GM12878 (cell line): ENCODE measurements around the gene KRT75. TPM values are rescaled to one million over a fixed set of nuclear protein-coding genes. Genes with fewer than 3 reads are reported as not detected.

Experiments used
- ATAC-seq: fragments of 200-7000 bp; cut with Tn5 transposase; 3 replicates; pipeline ENCODE4 v1.9.1; 2020; ENCODE audit warnings: mild to moderate bottlenecking, moderate library complexity
- BruUV-seq: library from RNA; stranded (reverse); fragments of 400-500 nt; replicated peaks from 2 replicates; lab custom pipeline; 2021; lab: Mats Ljungman, UMichigan
- CTCF ChIA-PET: fragments of 300-600 bp; sonication (Branson Sonifier 250); formaldehyde crosslinking; extraction: SDS; loops from one replicate; lab custom pipeline; 2021; ENCODE audit warnings: inconsistent platforms; lab: Yijun Ruan, JAX
- POLR2A ChIA-PET: fragments of 350-600 bp; formaldehyde crosslinking; extraction: SDS; loops from one replicate; lab custom pipeline; 2021; ENCODE audit warnings: inconsistent platforms; lab: Charles Lee
- RAD21 ChIA-PET: fragments of 300-600 bp; sonication (Branson Sonifier 250); formaldehyde crosslinking; loops from one replicate; lab custom pipeline; 2023; ENCODE audit warnings: antibody characterized with exemption; ENCODE audit not compliant: unreplicated experiment; lab: Charles Lee
- SMC1A ChIA-PET: fragments of 300-600 bp; sonication (Branson Sonifier 250); formaldehyde crosslinking; loops from one replicate; lab custom pipeline; 2023; ENCODE audit not compliant: unreplicated experiment, uncharacterized antibody; lab: Charles Lee
- DNase-seq: peaks from one replicate; pipeline ENCODE4 v3.0.0-alpha.2; 2011; ENCODE audit warnings: low read depth, low spot score
- FAIRE-seq: peaks from 3 replicates; lab custom pipeline; 2011; peaks lifted over from hg19 to GRCh38; lab: Jason Lieb, UNC
- H2AFZ ChIP-seq: 2 replicates; pipeline ENCODE4 v1.6.0; 2011; ENCODE audit warnings: low read depth, low read length, control low read depth; ENCODE audit not compliant: control insufficient read depth
- H3K27ac ChIP-seq: 2 replicates; pipeline ENCODE4 v1.5.1; 2011; ENCODE audit warnings: control low read depth; ENCODE audit not compliant: control insufficient read depth, insufficient read depth
- H3K27me3 ChIP-seq, 2 experiments: replicated peaks in 1 of 2; 2 replicates each; pipeline versions ENCODE4 v1.6.0 to v1.6.1; 2011; ENCODE audit warnings: low read length in 1 of 2; ENCODE audit not compliant: control insufficient read depth in 2 of 2, insufficient read depth in 2 of 2
- H3K36me3 ChIP-seq, 2 experiments: 2 replicates each; pipeline ENCODE4 v1.5.1; 2011; ENCODE audit warnings: low read length in 1 of 2; ENCODE audit not compliant: control insufficient read depth in 2 of 2, insufficient read depth in 2 of 2
- H3K4me1 ChIP-seq: 2 replicates; pipeline ENCODE4 v1.6.1; 2011; ENCODE audit warnings: mild to moderate bottlenecking, low read length, moderate library complexity, mixed read lengths; ENCODE audit not compliant: control insufficient read depth, insufficient read depth
- H3K4me2 ChIP-seq: 2 replicates; pipeline ENCODE4 v1.6.0; 2011; ENCODE audit warnings: control low read depth; ENCODE audit not compliant: control insufficient read depth, insufficient read depth
- H3K4me3 ChIP-seq: fragments of 200-600 bp; sonication (generic); 2 replicates; pipeline ENCODE4 v1.5.1; 2016
- H3K79me2 ChIP-seq: 2 replicates; pipeline ENCODE4 v1.6.0; 2011; ENCODE audit warnings: low read length; ENCODE audit not compliant: control insufficient read depth, insufficient read depth
- H3K9ac ChIP-seq: 2 replicates; pipeline ENCODE4 v1.8.0; 2011; ENCODE audit warnings: low read length, control low read depth, mixed read lengths; ENCODE audit not compliant: control insufficient read depth, insufficient read depth
- H3K9me3 ChIP-seq: replicated peaks from 3 replicates; pipeline ENCODE4 v1.5.1; 2011; ENCODE audit warnings: mild to moderate bottlenecking, low read length; ENCODE audit not compliant: control insufficient read depth, insufficient read depth
- H4K20me1 ChIP-seq: 2 replicates; pipeline ENCODE4 v1.6.0; 2011; ENCODE audit not compliant: control insufficient read depth, insufficient read depth
- ATF2 ChIP-seq: IDR thresholded peaks from 2 replicates; pipeline ENCODE4 v1.6.1; 2012; ENCODE audit warnings: low read length, inconsistent platforms
- ATF7 ChIP-seq: fragments of 450-650 bp; IDR thresholded peaks from 2 replicates; pipeline ENCODE4 v1.6.1; 2016; ENCODE audit warnings: low read depth, mild to moderate bottlenecking
- BHLHE40 ChIP-seq, 2 experiments: fragments of 450-650 bp in 1 of 2; IDR thresholded peaks; 2 replicates each; pipeline ENCODE4 v1.6.1; 2011 to 2017; ENCODE audit warnings: low read depth in 2 of 2, borderline replicate concordance in 1 of 2, improper control_type of control experiment in 1 of 2, low read length in 1 of 2, mild to moderate bottlenecking in 1 of 2
- KLF5 ChIP-seq: fragments of 450-650 bp; IDR thresholded peaks from 2 replicates; pipeline ENCODE4 v1.6.1; 2014; ENCODE audit warnings: mild to moderate bottlenecking; ENCODE audit not compliant: partially characterized antibody
- MTA2 ChIP-seq: fragments of 450-650 bp; IDR thresholded peaks from 2 replicates; pipeline ENCODE4 v1.6.1; 2016; ENCODE audit warnings: low read depth, mild to moderate bottlenecking, moderate library complexity
- PAX8 ChIP-seq: fragments of 450-650 bp; IDR thresholded peaks from 2 replicates; pipeline ENCODE4 v1.6.1; 2017; ENCODE audit warnings: mild to moderate bottlenecking, moderate library complexity
- POLR2A ChIP-seq: IDR thresholded peaks from 2 replicates; pipeline ENCODE4 v1.6.1; 2011; ENCODE audit warnings: low read depth, mild to moderate bottlenecking, low read length
- SRF ChIP-seq, 2 experiments: IDR thresholded peaks; 2 replicates each; pipeline ENCODE4 v1.6.1; 2011; ENCODE audit warnings: low read depth in 2 of 2, low read length in 2 of 2, mild to moderate bottlenecking in 1 of 2, moderate library complexity in 1 of 2
- TARDBP ChIP-seq: IDR thresholded peaks from 2 replicates; pipeline ENCODE4 v1.6.1; 2016; ENCODE audit warnings: borderline replicate concordance
- ZNF217 ChIP-seq: fragments of 450-650 bp; IDR thresholded peaks from 2 replicates; pipeline ENCODE4 v1.6.1; 2017; ENCODE audit warnings: antibody characterized with exemption, mild to moderate bottlenecking
- whole genome bisulfite sequencing: methylation state at CpG from one replicate; pipeline ENCODE4 v1.1.6; 2016; ENCODE audit warnings: low lambda C conversion rate; ENCODE audit not compliant: insufficient replicate concordance, insufficient coverage; ENCODE audit errors: missing lambda C conversion rate; 5-methylcytosine and 5-hydroxymethylcytosine counted together
- in situ Hi-C: fragments of 300-500 bp; cut with MboI; formaldehyde crosslinking; loops from 9 replicates; pipeline ENCODE4 v1.14.3; 2018; ENCODE audit warnings: mixed read lengths
- intact Hi-C: fragments of 100-400 bp; cut with micrococcal nuclease; formaldehyde crosslinking; loops from one replicate; pipeline ENCODE4 v1.14.2; 2022; ENCODE audit not compliant: unreplicated experiment
- polyA plus RNA-seq, 11 experiments: library from polyadenylated mRNA; depleted of rRNA in 4 of 11; unstranded in 6 of 11; stranded (reverse) in 5 of 11; fragments of >200 nt; fragmentation: Nextera tagmentation in 4 of 11; fragmentation: Illumina TruSeq in 1 of 11; extraction: Ambion mirVana in 4 of 11; extraction: Trizol in 1 of 11; gene quantifications; 1 replicate in 1 of 11; 2 replicates in 10 of 11; pipeline versions ENCODE4 v1.2.1 to v1.2.3, GENCODE V29; 2011 to 2016; ENCODE audit warnings: inconsistent platforms in 2 of 11, missing spikeins in 2 of 11, low read depth in 1 of 11
- total RNA-seq, 4 experiments: library from RNA; depleted of rRNA in 3 of 4; stranded (reverse); fragments of >200 nt in 3 of 4; fragmentation: Illumina TruSeq in 1 of 4; extraction: Trizol in 1 of 4; gene quantifications; 2 replicates each; pipeline versions ENCODE4 v1.2.1 to v1.2.3, GENCODE V29; 2013 to 2021
- TF ChIP-seq, protein P1 (sequence below): fragments of 450-650 bp; IDR thresholded peaks from 2 replicates; pipeline ENCODE4 v1.6.1; 2016; ENCODE audit warnings: mild to moderate bottlenecking
- TF ChIP-seq, protein P2 (sequence below): fragments of 450-650 bp; IDR thresholded peaks from 2 replicates; pipeline ENCODE4 v1.6.1; 2016; ENCODE audit warnings: mild to moderate bottlenecking, moderate library complexity, borderline replicate concordance
- TF ChIP-seq, protein P3 (sequence below): fragments of 450-650 bp; formaldehyde crosslinking; IDR thresholded peaks from 2 replicates; pipeline ENCODE4 v1.4.0; 2022; ENCODE audit warnings: mild to moderate bottlenecking, moderate library complexity

The KRT75 gene
- total and polyA plus RNA-seq, 10 of the 15 experiments (the other 5 are each of a cell fraction or from before 2014, with no cell fraction given), result not detected

DNA sequence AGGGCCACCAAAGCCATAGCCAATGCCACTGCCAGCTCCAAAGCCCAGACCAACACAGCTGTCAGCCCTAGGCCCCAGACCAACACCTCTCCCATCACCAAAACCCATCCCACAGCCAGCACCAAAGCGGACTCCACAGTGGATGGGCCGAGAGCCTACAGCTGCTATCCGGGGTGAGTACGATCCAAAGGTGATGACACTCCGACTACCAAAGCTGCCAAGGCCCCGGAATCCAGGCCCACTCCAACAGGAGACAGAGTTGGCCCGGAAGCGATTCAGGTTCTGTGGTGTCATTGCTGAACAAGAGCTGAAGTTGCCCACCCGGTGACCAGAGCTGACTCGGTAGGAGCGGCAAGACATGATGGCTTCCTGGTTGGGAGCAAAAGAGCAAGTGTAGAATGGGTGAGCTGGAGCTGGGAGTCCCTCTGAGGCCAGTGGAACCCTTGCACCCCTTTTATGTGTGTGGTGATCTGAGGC lies 48.9 kb downstream of the KRT75 start, which contains the start of gene KRT84 (continued):
- no peak for TF ChIP-seq BHLHE40 (IDR thresholded peaks at IDR 0.05; ENCODE audit: borderline replicate concordance in 1 of 2, low read depth in 2 of 2, low read length in 1 of 2)
- TF ChIP-seq TARDBP, result no peak

- H3K4me2 ChIP-seq, result no peak overlapping the region
- intact Hi-C loops, result no loop called here
- SMC1A ChIA-PET, result no interaction called here
- 41% methylated on average over 3 of the region's 3 CpGs for WGBS
- no peaks in the 10 kb centered on the region; the same call in 1 of the 2 replicates for H4K20me1 ChIP-seq
- no peak overlapping the region for H3K4me3 ChIP-seq
- no peak overlapping the region for H3K27ac ChIP-seq
- RAD21 ChIA-PET, result interaction anchor here (1.0 kb wide), 1 partner anchor 11 kb away, joined by 3 read pairs; no protein-coding TSS in a partner anchor
- DNase-seq (no peak), FAIRE-seq (no peak), ATAC-seq (no peak)
- no peaks in the 10 kb centered on the region for H3K9me3 ChIP-seq
- in situ Hi-C loops, result loop anchor here (5.0 to 25.0 kb wide), 2 partner anchors 494 to 604 kb away; no protein-coding TSS in a partner anchor
- no peaks in the 10 kb centered on the region for H3K4me1 ChIP-seq
- POLR2A ChIA-PET, result no interaction called here
- CTCF ChIA-PET, result interaction anchor here (0.8 to 1.3 kb wide), 3 partner anchors 11 to 56 kb away, joined by 3 read pairs; no protein-coding TSS in a partner anchor
- H3K79me2 ChIP-seq, result no peaks in the 10 kb centered on the region
- BruUV-seq, result no TSS peak
- H2AFZ ChIP-seq, result no peak overlapping the region
- peaks cover 4 to 11% of the 10 kb centered on the region in 2 experiments for H3K27me3 ChIP-seq
- H3K9ac ChIP-seq, result no peak overlapping the region
- no peaks in the 10 kb centered on the region for H3K36me3 ChIP-seq
- TF ChIP-seq PAX8 (no peak), ATF7 (no peak), ATF2 (no peak), MTA2 (no peak), KLF5 (no peak), ZNF217 (no peak), POLR2A (no peak), SRF (IDR thresholded peaks at IDR 0.05; ENCODE audit: low read depth in 2 of 2, low read length in 2 of 2) (no peak)
- TF ChIP-seq, protein P1, sequence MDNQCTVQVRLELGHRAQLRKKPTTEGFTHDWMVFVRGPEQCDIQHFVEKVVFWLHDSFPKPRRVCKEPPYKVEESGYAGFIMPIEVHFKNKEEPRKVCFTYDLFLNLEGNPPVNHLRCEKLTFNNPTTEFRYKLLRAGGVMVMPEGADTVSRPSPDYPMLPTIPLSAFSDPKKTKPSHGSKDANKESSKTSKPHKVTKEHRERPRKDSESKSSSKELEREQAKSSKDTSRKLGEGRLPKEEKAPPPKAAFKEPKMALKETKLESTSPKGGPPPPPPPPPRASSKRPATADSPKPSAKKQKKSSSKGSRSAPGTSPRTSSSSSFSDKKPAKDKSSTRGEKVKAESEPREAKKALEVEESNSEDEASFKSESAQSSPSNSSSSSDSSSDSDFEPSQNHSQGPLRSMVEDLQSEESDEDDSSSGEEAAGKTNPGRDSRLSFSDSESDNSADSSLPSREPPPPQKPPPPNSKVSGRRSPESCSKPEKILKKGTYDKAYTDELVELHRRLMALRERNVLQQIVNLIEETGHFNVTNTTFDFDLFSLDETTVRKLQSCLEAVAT, result no peak
- TF ChIP-seq, protein P2, sequence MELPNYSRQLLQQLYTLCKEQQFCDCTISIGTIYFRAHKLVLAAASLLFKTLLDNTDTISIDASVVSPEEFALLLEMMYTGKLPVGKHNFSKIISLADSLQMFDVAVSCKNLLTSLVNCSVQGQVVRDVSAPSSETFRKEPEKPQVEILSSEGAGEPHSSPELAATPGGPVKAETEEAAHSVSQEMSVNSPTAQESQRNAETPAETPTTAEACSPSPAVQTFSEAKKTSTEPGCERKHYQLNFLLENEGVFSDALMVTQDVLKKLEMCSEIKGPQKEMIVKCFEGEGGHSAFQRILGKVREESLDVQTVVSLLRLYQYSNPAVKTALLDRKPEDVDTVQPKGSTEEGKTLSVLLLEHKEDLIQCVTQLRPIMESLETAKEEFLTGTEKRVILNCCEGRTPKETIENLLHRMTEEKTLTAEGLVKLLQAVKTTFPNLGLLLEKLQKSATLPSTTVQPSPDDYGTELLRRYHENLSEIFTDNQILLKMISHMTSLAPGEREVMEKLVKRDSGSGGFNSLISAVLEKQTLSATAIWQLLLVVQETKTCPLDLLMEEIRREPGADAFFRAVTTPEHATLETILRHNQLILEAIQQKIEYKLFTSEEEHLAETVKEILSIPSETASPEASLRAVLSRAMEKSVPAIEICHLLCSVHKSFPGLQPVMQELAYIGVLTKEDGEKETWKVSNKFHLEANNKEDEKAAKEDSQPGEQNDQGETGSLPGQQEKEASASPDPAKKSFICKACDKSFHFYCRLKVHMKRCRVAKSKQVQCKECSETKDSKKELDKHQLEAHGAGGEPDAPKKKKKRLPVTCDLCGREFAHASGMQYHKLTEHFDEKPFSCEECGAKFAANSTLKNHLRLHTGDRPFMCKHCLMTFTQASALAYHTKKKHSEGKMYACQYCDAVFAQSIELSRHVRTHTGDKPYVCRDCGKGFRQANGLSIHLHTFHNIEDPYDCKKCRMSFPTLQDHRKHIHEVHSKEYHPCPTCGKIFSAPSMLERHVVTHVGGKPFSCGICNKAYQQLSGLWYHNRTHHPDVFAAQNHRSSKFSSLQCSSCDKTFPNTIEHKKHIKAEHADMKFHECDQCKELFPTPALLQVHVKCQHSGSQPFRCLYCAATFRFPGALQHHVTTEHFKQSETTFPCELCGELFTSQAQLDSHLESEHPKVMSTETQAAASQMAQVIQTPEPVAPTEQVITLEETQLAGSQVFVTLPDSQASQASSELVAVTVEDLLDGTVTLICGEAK, result no peak
- TF ChIP-seq, protein P3, sequence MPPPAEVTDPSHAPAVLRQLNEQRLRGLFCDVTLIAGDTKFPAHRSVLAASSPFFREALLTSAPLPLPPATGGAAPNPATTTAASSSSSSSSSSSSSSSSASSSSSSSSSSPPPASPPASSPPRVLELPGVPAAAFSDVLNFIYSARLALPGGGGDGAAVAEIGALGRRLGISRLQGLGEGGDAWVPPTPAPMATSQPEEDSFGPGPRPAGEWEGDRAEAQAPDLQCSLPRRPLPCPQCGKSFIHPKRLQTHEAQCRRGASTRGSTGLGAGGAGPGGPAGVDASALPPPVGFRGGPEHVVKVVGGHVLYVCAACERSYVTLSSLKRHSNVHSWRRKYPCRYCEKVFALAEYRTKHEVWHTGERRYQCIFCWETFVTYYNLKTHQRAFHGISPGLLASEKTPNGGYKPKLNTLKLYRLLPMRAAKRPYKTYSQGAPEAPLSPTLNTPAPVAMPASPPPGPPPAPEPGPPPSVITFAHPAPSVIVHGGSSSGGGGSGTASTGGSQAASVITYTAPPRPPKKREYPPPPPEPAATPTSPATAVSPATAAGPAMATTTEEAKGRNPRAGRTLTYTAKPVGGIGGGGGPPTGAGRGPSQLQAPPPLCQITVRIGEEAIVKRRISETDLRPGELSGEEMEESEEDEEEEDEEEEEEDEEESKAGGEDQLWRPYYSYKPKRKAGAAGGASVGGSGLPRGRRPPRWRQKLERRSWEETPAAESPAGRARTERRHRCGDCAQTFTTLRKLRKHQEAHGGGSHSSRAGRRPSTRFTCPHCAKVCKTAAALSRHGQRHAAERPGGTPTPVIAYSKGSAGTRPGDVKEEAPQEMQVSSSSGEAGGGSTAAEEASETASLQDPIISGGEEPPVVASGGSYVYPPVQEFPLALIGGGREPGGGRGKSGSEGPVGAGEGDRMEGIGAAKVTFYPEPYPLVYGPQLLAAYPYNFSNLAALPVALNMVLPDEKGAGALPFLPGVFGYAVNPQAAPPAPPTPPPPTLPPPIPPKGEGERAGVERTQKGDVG, result no peak
These were observed 50.8 kb downstream of the KRT75 start for GRCh38 chr12:52383331-52383730.
